Sigmoid colon (tissue), 4 donors: Measurements from ENCODE around the gene TBX3.

Experiments
- EP300 ChIP-seq, 4 donors: sonication (generic); formaldehyde crosslinking; IDR thresholded peaks; one replicate each; pipeline ENCODE4 v1.6.1; 2017; ENCODE audit warnings: antibody characterized with exemption in 4 of 4
- POLR2A ChIP-seq, 2 donors: fragments of 450-650 bp; IDR thresholded peaks; one replicate each; pipeline ENCODE4 v1.6.1; 2016; ENCODE audit warnings: antibody characterized with exemption in 2 of 2, mild to moderate bottlenecking in 2 of 2, moderate library complexity in 2 of 2
- POLR2AphosphoS5 ChIP-seq, 4 donors: sonication (generic); formaldehyde crosslinking; IDR thresholded peaks; one replicate each; pipeline ENCODE4 v1.6.1; 2017; ENCODE audit warnings: antibody characterized with exemption in 4 of 4
- TF ChIP-seq, protein P1 (sequence below), 4 experiments: fragments of 450-650 bp in 3 of 4; fragments of 200-600 bp in 1 of 4; IDR thresholded peaks; one replicate each; pipeline ENCODE4 v1.5.1; 2016 to 2019; ENCODE audit warnings: antibody characterized with exemption in 4 of 4, mild to moderate bottlenecking in 3 of 4, moderate library complexity in 2 of 4

- TF ChIP-seq, protein P1, sequence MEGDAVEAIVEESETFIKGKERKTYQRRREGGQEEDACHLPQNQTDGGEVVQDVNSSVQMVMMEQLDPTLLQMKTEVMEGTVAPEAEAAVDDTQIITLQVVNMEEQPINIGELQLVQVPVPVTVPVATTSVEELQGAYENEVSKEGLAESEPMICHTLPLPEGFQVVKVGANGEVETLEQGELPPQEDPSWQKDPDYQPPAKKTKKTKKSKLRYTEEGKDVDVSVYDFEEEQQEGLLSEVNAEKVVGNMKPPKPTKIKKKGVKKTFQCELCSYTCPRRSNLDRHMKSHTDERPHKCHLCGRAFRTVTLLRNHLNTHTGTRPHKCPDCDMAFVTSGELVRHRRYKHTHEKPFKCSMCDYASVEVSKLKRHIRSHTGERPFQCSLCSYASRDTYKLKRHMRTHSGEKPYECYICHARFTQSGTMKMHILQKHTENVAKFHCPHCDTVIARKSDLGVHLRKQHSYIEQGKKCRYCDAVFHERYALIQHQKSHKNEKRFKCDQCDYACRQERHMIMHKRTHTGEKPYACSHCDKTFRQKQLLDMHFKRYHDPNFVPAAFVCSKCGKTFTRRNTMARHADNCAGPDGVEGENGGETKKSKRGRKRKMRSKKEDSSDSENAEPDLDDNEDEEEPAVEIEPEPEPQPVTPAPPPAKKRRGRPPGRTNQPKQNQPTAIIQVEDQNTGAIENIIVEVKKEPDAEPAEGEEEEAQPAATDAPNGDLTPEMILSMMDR (IDR thresholded peaks at IDR 0.05): no peak
- no peak for TF ChIP-seq EP300 (IDR thresholded peaks at IDR 0.05)
- no peak for TF ChIP-seq POLR2A (IDR thresholded peaks at IDR 0.05)
- TF ChIP-seq POLR2AphosphoS5 (IDR thresholded peaks at IDR 0.05): no peak
These were observed 48.6 kb upstream of the TBX3 start for GRCh38 chr12:114732426-114733030.
